H1 (cell line): ENCODE measurements around the gene COQ7. TPM values are rescaled to one million over a fixed set of nuclear protein-coding genes. Genes with fewer than 3 reads are reported as not detected.

Experiments
- TAF1 ChIP-seq: IDR thresholded peaks from 2 replicates; pipeline ENCODE4 v1.6.1; 2011; ENCODE audit warnings: mild to moderate bottlenecking, low read depth, low read length
- polyA plus RNA-seq, 7 experiments: library from polyadenylated mRNA; depleted of rRNA in 3 of 7; stranded (reverse) in 5 of 7; unstranded in 2 of 7; fragments of >200 nt in 5 of 7; fragments of 200-250 nt in 2 of 7; gene quantifications; 1 replicate in 5 of 7; 2 replicates in 1 of 7; 4 replicates in 1 of 7; pipeline versions ENCODE4 v1.2.1 to v1.2.3, GENCODE V29; 2011 to 2013; ENCODE audit warnings: missing spikeins in 2 of 7, mixed read lengths in 2 of 7
- total RNA-seq: library from RNA; stranded (reverse); fragmentation: NEBNext Ultra II Directional; extraction: Animal tissue kit (Norgen Biotek cat#: 25700); gene quantifications from 2 replicates; pipeline ENCODE4 v1.2.1, GENCODE V29; 2021

The COQ7 gene
- total and polyA plus RNA-seq, 2 of the 8 experiments (the other 6 are each of a cell fraction or from before 2014, with no cell fraction given): 7.1 to 15.2 TPM

DNA sequence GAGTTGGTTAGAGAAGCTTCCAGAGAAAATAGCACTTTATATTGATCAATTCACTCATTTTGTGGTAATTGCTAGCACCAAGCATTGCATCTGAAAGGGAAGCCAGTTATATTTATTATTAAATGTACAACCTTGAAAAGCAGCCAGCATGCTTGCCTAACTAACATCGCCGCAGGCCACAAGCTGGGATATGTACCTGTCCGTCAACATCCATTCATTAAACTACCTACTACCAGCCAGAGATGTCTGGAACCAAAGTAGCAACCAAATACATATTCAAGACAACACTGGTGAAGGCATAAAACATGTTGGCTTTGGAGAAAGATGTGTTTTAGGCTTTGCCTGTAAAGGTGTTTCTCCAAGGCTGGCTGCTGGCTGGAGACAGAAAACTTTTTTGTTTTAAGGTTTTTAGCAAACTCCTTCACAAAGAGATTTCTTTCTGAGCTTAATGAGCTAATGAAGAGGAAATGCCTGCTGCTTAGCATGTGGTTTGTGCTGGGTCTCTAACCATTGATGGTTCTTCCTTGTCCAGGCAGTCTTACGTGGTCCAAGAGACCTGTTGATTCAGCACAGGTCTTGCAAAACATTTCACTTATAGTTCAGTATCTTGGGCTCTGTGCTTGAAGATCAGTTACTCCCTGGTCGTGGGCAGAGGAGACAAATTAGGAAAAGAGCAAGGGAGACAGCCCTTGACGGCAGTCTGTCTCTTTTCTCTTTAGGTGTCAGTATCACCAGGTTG lies 49.5 kb downstream of the COQ7 start (continued):
- no peak for TF ChIP-seq TAF1
